Measurements from ENCODE around the gene GRIK3.

The GRIK3 gene

DNA sequence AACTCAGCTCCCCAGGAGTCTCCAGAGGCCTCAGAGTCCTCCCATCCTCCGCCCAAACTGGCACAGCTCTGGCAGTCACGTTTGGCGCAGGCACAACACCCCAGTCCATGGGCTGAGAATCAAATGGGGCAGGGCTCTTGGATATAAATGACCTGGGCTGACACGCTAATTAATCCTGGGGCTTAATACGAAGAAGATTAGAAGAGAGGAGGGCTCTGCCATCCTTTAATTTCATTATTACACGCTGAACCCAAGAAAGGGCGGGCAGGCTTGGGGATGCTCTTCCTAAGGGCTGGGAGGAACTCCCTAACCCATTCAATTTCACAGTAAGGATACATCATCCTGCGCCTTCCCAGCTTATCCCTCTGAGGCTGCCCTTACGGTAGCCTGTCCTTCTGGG, 2.4 kb downstream of the GRIK3 start:
- no peak for DNase-seq (ENCODE audit: low read depth)
- TF ChIP-seq CTCF (IDR thresholded peaks at IDR 0.05; ENCODE audit: insufficient read depth, low read depth, low read length, missing control alignments) = no peak
- H3K4me3 ChIP-seq (ENCODE audit: low read depth, low read length) = no peak overlapping the region

DNA sequence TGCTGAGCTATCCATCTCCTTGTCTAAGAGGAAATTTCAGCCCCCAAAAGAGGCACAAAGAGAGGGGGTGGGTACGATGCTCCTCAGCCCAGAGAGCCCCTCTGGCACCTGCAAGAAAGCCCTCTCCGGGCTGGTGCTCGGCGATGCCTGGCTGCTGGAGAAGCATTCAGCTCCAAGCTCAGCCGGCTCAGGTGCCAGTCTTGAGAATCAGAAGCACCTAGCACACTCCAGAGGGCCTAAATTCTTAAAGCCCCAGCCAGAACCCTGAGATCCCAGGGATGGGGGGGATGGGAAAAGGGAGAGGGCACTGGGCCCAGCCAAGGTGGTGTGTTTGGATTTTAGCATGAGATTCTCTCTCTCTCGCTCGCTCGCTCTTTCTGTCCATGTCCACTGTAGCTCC, 2.9 kb downstream of the GRIK3 start:
- no peak for TF ChIP-seq CTCF (IDR thresholded peaks at IDR 0.05; ENCODE audit: insufficient read depth, low read depth, low read length, missing control alignments)
- no peak overlapping the region for H3K4me3 ChIP-seq (ENCODE audit: low read depth, low read length)
- no peak for DNase-seq (ENCODE audit: low read depth)

DNA sequence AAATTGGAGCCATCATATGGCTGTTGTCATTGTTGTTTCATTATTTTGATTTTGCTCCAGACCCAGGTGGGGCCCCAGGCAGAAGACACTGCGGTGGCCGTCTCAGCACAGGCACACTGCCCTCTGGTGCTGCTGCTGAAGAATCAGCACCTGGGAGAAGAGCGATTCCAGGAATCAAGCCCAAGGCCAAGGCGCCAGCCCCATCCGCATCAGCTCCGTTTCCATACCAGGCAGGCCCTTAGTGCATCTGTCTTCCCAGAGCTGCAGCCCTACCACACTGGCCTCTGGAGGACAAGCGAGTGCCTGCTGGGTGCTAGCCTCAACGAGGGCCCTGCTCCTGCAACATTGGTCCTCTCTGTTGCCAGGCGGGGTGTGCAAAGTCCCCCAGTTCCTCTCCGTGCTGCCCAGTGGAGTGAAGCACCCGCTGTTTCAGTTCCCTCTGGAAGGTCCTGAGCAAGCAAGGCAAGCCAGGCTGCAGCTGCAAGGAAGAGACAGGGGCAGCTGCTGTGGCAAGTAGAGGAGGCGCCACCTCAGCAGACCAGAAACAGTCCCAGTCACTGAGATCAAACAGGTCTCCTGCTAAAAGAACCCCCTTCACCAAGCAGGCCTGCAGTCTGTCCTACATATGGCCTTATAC, 5.2 kb downstream of the GRIK3 start:
- H3K4me3 ChIP-seq (ENCODE audit: low read depth, low read length) = no peak overlapping the region
- no peak for TF ChIP-seq CTCF (IDR thresholded peaks at IDR 0.05; ENCODE audit: insufficient read depth, low read depth, low read length, missing control alignments)
- DNase-seq (ENCODE audit: low read depth) = peak; percentile 47

GRCh38 chr1:37021502-37021901, 12.8 kb downstream of the GRIK3 start:
- no peak overlapping the region for H3K4me3 ChIP-seq (ENCODE audit: low read depth, low read length)
- no peak for DNase-seq (ENCODE audit: low read depth)
- TF ChIP-seq CTCF (IDR thresholded peaks at IDR 0.05; ENCODE audit: insufficient read depth, low read depth, low read length, missing control alignments) = no peak

DNA sequence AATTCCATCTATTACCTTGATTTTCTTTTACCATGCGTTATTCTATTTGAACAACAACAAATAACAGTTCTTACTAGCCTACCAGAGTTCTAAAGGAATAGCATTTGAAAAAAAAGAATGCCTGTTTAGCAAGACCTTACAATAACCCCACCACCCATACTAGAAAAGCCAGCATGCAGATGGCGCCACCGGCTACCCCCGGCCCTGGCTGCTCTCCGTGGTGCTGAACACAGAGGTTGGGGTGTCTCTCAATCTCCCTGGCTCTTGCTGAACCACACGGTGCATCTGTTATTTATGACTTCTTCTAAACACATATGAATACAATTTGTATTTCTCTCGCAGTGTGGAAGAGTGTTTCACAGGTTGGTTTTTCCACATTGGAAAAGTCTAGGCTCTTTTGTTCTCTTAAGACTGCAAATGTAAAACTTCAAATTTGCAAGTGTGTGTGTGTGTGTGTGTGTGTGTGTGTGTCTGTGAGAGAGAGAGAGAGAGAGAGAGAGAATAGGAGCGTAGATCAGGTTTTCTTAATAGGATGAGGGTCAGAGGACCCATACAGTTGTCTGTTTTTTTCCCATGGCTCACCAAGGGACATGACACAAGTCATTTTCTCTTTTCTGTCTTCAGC, 13.6 kb downstream of the GRIK3 start:
- no peak overlapping the region for H3K4me3 ChIP-seq (ENCODE audit: low read depth, low read length)
- no peak for TF ChIP-seq CTCF (IDR thresholded peaks at IDR 0.05; ENCODE audit: insufficient read depth, low read depth, low read length, missing control alignments)
- DNase-seq (ENCODE audit: low read depth) = peak; percentile 13

- no peak overlapping the region for H3K4me3 ChIP-seq (ENCODE audit: low read depth, low read length)
- no peak for DNase-seq (ENCODE audit: low read depth)
- TF ChIP-seq CTCF (IDR thresholded peaks at IDR 0.05; ENCODE audit: insufficient read depth, low read depth, low read length, missing control alignments) = no peak
Measured at GRCh38 chr1:37018510-37018909, 15.8 kb downstream of the GRIK3 start.

GRCh38 chr1:37017720-37018119, 16.6 kb downstream of the GRIK3 start:
- no peak for TF ChIP-seq CTCF (IDR thresholded peaks at IDR 0.05; ENCODE audit: insufficient read depth, low read depth, low read length, missing control alignments)
- no peak for DNase-seq (ENCODE audit: low read depth)
- H3K4me3 ChIP-seq (ENCODE audit: low read depth, low read length) = no peak overlapping the region
